Mesendoderm (in vitro differentiated cells): ENCODE measurements around the gene ARHGAP5.

ENCODE experiments used
- DNase-seq: peaks from one replicate; pipeline ENCODE4 v3.0.0; 2013
- H2AK5ac ChIP-seq: 2 replicates; pipeline ENCODE4 v1.6.1; 2013; ENCODE audit warnings: low read length, inconsistent platforms
- H2BK120ac ChIP-seq: 2 replicates; pipeline ENCODE4 v1.6.1; 2013; ENCODE audit warnings: low read depth, mild to moderate bottlenecking, low read length, moderate library complexity, mixed read lengths
- H2BK15ac ChIP-seq: replicated peaks from 2 replicates; pipeline ENCODE4 v1.6.1; 2013; ENCODE audit warnings: low read depth, mild to moderate bottlenecking, moderate library complexity
- H2BK5ac ChIP-seq: 2 replicates; pipeline ENCODE4 v1.6.1; 2013; ENCODE audit warnings: low read length, inconsistent platforms
- H3K18ac ChIP-seq: 2 replicates; pipeline ENCODE4 v1.6.1; 2013; ENCODE audit warnings: mild to moderate bottlenecking, low read length, mixed read lengths
- H3K23ac ChIP-seq: one replicate; pipeline ENCODE4 v1.6.1; 2013; ENCODE audit warnings: low read length
- H3K27ac ChIP-seq: 2 replicates; pipeline ENCODE4 v1.5.1; 2013; ENCODE audit warnings: low read depth, mild to moderate bottlenecking, inconsistent platforms, low read length, moderate library complexity
- H3K27me3 ChIP-seq: 2 replicates; pipeline ENCODE4 v1.6.1; 2013; ENCODE audit warnings: low read length, control low read depth, mild to moderate bottlenecking, inconsistent platforms; ENCODE audit not compliant: insufficient read depth, poor library complexity
- H3K36me3 ChIP-seq: 2 replicates; pipeline ENCODE4 v1.6.1; 2013; ENCODE audit warnings: low read length, inconsistent platforms; ENCODE audit not compliant: control insufficient read depth, insufficient read depth
- H3K4ac ChIP-seq: one replicate; pipeline ENCODE4 v1.6.1; 2013; ENCODE audit warnings: low read depth, mild to moderate bottlenecking, low read length, moderate library complexity
- H3K4me1 ChIP-seq: 2 replicates; pipeline ENCODE4 v1.6.1; 2013; ENCODE audit warnings: low read depth, low read length, inconsistent platforms; ENCODE audit not compliant: control insufficient read depth
- H3K4me2 ChIP-seq: 2 replicates; pipeline ENCODE4 v1.6.1; 2013; ENCODE audit warnings: low read length
- H3K4me3 ChIP-seq: 2 replicates; pipeline ENCODE4 v1.5.1; 2013; ENCODE audit warnings: mild to moderate bottlenecking, low read length
- H3K56ac ChIP-seq: one replicate; pipeline ENCODE4 v1.6.1; 2013; ENCODE audit warnings: low read length
- H3K79me1 ChIP-seq: 2 replicates; pipeline ENCODE4 v1.6.1; 2013; ENCODE audit warnings: low read length, inconsistent platforms
- H3K79me2 ChIP-seq: 2 replicates; pipeline ENCODE4 v1.6.1; 2013; ENCODE audit warnings: mild to moderate bottlenecking, low read length; ENCODE audit not compliant: control insufficient read depth, insufficient read depth
- H3K9ac ChIP-seq: 2 replicates; pipeline ENCODE4 v1.6.1; 2013; ENCODE audit warnings: low read length, inconsistent platforms
- H4K5ac ChIP-seq: one replicate; pipeline ENCODE4 v1.6.1; 2013; ENCODE audit warnings: low read length
- H4K8ac ChIP-seq: one replicate; pipeline ENCODE4 v1.6.1; 2013; ENCODE audit warnings: low read depth, mild to moderate bottlenecking, control low read depth, low read length, moderate library complexity
- WGBS: extraction: QIAGEN DNeasy Blood & Tissue Kit; methylation state at CpG from one replicate; pipeline ENCODE4 v1.1.7; 2013; ENCODE audit warnings: low lambda C conversion rate, missing lambda C conversion rate; ENCODE audit not compliant: insufficient coverage; ENCODE audit errors: extremely low coverage; 5-methylcytosine and 5-hydroxymethylcytosine counted together

Gene ARHGAP5

DNA sequence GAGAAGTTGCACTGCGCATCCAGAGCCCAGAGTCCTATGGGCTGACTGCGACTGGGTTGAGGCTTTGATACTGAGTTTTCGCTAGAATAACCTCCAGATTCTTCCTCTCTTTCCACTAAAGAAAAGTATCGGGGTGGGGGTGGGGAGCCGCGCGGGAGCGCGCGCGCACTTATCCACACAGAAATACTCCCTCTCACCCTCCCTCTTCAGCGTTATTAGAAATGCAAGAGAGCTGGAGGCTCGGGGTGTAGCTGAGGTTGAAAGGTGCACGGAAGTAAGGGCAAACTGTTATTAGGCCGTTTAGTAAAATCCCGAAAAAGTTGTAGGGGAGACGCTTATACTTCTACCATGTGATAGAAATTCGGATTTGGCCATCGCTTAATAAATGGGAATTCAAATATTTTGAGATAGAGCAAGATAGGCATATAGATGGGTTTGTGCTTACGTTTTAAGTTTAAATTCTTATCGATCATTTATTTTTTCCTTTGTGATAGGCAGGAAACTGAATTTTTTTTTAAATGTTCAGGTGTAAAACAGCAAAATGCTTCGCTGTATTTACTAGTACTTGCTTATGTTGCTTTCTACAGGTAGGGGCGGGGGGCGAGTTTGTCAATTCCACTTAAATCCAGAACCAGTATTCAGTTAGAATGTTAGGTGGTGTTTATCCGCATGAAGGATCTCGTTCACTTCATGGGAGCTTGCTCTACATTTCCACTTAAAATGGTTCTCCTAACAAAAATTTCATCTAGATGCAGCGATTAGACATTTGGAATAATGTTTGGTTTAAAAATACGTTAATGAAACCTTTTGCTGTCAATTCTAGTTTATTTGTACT is 1.1 kb downstream of the ARHGAP5 start:
- Histone ChIP-seq H2BK120ac (no peak overlapping the region), H3K27me3 (no peaks in the 10 kb centered on the region), H3K4me2 (peak overlapping the region; percentile 72), H2AK5ac (no peak overlapping the region), H3K79me1 (peaks cover 3% of the 10 kb centered on the region), H3K9ac (peak overlapping the region; percentile 76), H4K5ac (no peak overlapping the region), H3K18ac (peak overlapping the region; percentile 98), H3K56ac (peak overlapping the region; percentile 95), H3K4me1 (peaks cover 1% of the 10 kb centered on the region), H3K36me3 (no peaks in the 10 kb centered on the region), H2BK15ac (no peak overlapping the region), H3K4me3 (peak overlapping the region; percentile 68), H3K79me2 (peaks cover 30% of the 10 kb centered on the region), H2BK5ac (no peak overlapping the region), H4K8ac (no peak overlapping the region), H3K23ac (peak overlapping the region; percentile 3), H3K4ac (peak overlapping the region; percentile 96), H3K27ac (peak overlapping the region; percentile 99)
- no peak for DNase-seq
- no CpG with 5 or more reads among the region's 28 CpGs for WGBS

DNA sequence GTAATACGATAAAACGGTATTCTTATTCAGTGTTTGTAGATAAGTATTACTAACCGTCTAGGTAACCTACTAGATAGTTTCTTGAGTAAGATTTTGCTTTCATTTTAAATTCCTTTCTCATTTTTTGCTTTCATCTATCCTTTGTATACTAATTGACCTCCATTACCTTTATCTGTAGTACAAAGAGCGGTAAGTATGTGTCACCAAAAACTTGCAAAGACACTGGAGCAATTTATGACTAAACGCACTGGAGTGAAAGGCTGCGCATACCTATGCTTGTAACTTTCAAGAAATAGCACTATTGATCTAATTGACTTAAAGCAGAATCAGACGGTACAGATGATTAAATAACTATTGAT is 1.7 kb downstream of the ARHGAP5 start:
- Histone ChIP-seq H3K4me3 (no peak overlapping the region), H3K56ac (no peak overlapping the region), H4K8ac (no peak overlapping the region), H3K36me3 (no peaks in the 10 kb centered on the region), H3K27me3 (no peaks in the 10 kb centered on the region), H3K27ac (no peak overlapping the region), H3K79me2 (peaks cover 33% of the 10 kb centered on the region), H3K18ac (no peak overlapping the region), H2BK5ac (no peak overlapping the region), H2BK120ac (no peak overlapping the region), H3K79me1 (peaks cover 3% of the 10 kb centered on the region), H3K4ac (no peak overlapping the region), H4K5ac (no peak overlapping the region), H3K23ac (no peak overlapping the region), H3K4me2 (no peak overlapping the region), H2BK15ac (no peak overlapping the region), H3K9ac (no peak overlapping the region), H3K4me1 (peaks cover 1% of the 10 kb centered on the region), H2AK5ac (no peak overlapping the region)
- DNase-seq, result peak; percentile 50
- WGBS, result no CpG with 5 or more reads among the region's 7 CpGs

DNA sequence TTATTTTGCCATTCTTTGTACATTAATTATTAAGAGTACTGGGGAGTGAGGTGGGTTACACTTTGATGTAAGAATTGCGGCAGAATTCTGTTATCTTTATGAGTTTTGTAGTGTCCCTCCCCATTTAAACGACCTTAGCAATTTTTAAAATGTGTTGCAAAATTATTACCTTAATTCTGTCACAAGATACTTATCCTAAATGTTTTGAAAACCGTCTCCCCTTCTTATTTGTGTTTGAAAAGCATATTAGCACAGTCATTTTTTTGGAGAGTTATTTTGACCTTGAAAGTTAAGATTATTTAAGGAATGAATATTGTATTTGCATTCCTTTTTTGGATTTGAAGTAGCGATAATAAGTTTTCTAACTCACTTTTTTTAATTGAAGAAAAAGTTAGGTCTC is 2.2 kb downstream of the ARHGAP5 start:
- no peak overlapping the region for H3K56ac ChIP-seq
- H4K8ac ChIP-seq, result no peak overlapping the region
- H3K4ac ChIP-seq, result no peak overlapping the region
- peaks cover 1% of the 10 kb centered on the region for H3K4me1 ChIP-seq
- no peak overlapping the region for H3K4me2 ChIP-seq
- H3K36me3 ChIP-seq, result no peaks in the 10 kb centered on the region
- no CpG with 5 or more reads among the region's 4 CpGs for WGBS
- no peak overlapping the region for H3K23ac ChIP-seq
- H2BK120ac ChIP-seq, result no peak overlapping the region
- DNase-seq, result no peak
- H4K5ac ChIP-seq, result no peak overlapping the region
- H2BK5ac ChIP-seq, result no peak overlapping the region
- H2AK5ac ChIP-seq, result no peak overlapping the region
- peaks cover 3% of the 10 kb centered on the region for H3K79me1 ChIP-seq
- no peaks in the 10 kb centered on the region for H3K27me3 ChIP-seq
- no peak overlapping the region for H3K9ac ChIP-seq
- peaks cover 34% of the 10 kb centered on the region for H3K79me2 ChIP-seq
- H3K27ac ChIP-seq, result no peak overlapping the region
- H3K18ac ChIP-seq, result no peak overlapping the region
- H2BK15ac ChIP-seq, result no peak overlapping the region
- H3K4me3 ChIP-seq, result no peak overlapping the region

DNA sequence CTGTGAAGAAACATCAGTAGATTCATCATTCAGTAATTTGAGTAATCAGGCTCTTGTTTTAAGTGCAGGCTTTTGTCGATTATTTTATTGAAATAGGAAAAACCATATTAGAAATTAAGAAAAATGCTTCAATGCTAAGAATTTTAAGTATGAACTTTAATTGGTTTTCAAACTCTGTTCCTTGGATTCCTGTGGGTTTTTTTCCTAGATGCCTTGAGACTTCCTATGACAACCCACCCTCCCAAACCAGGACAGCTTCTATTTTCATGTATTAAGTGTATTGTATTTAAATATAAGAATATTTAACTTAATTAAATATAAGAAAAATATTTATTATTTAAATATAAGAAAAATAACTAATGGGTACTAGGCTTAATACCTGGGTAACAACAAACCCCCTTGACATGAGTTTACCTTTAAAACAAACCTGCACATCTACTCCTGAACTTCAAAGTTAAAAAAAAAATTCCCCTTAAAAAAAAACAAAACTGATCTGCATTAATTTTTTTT is 3.0 kb downstream of the ARHGAP5 start:
- H3K4me1 ChIP-seq, result peaks cover under 1% of the 10 kb centered on the region
- no peak overlapping the region for H2BK120ac ChIP-seq
- no peak overlapping the region for H2BK15ac ChIP-seq
- H3K79me2 ChIP-seq, result peaks cover 39% of the 10 kb centered on the region
- no peak overlapping the region for H3K23ac ChIP-seq
- no peaks in the 10 kb centered on the region for H3K36me3 ChIP-seq
- no peak overlapping the region for H2AK5ac ChIP-seq
- no peak overlapping the region for H3K4me2 ChIP-seq
- no peak overlapping the region for H3K9ac ChIP-seq
- H3K79me1 ChIP-seq, result peaks cover 3% of the 10 kb centered on the region
- H3K27ac ChIP-seq, result no peak overlapping the region
- H3K4ac ChIP-seq, result no peak overlapping the region
- no peak overlapping the region for H3K18ac ChIP-seq
- no peak overlapping the region for H4K5ac ChIP-seq
- no peak overlapping the region for H3K4me3 ChIP-seq
- H4K8ac ChIP-seq, result no peak overlapping the region
- no peak for DNase-seq
- H3K27me3 ChIP-seq, result no peaks in the 10 kb centered on the region
- H3K56ac ChIP-seq, result no peak overlapping the region
- WGBS, result no CpG with 5 or more reads among the region's 1 CpG
- H2BK5ac ChIP-seq, result no peak overlapping the region

DNA sequence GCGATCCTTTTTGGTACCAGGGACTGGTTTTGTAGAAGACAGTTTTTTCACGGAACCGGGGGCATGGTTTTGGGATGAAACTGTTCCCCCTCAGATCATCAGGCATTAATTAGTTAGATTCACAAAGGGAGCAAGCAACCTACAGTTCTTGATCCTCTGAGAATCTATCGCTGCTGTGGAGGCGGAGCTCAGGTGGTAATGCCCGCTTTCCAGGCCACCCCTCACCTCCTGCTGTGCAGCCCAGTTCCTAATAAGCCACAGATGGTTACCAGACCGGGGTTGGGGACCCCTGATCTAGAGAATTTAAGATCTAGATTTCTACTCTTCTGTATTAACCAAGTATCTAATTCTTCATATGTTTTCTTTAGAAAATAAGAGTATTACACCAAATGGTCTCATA is 4.8 kb downstream of the ARHGAP5 start:
- H2BK15ac ChIP-seq, result no peak overlapping the region
- H3K18ac ChIP-seq, result no peak overlapping the region
- no CpG with 5 or more reads among the region's 7 CpGs for WGBS
- no peaks in the 10 kb centered on the region for H3K36me3 ChIP-seq
- H4K5ac ChIP-seq, result no peak overlapping the region
- peaks cover 3% of the 10 kb centered on the region for H3K79me1 ChIP-seq
- no peak overlapping the region for H3K4me3 ChIP-seq
- H4K8ac ChIP-seq, result no peak overlapping the region
- peaks cover 46% of the 10 kb centered on the region for H3K79me2 ChIP-seq
- no peak overlapping the region for H3K4ac ChIP-seq
- DNase-seq, result peak; percentile 29
- no peaks in the 10 kb centered on the region for H3K27me3 ChIP-seq
- H3K23ac ChIP-seq, result no peak overlapping the region
- H3K4me1 ChIP-seq, result no peaks in the 10 kb centered on the region
- no peak overlapping the region for H3K56ac ChIP-seq
- H2AK5ac ChIP-seq, result no peak overlapping the region
- no peak overlapping the region for H3K9ac ChIP-seq
- no peak overlapping the region for H3K27ac ChIP-seq
- H2BK120ac ChIP-seq, result no peak overlapping the region
- no peak overlapping the region for H3K4me2 ChIP-seq
- H2BK5ac ChIP-seq, result no peak overlapping the region

DNA sequence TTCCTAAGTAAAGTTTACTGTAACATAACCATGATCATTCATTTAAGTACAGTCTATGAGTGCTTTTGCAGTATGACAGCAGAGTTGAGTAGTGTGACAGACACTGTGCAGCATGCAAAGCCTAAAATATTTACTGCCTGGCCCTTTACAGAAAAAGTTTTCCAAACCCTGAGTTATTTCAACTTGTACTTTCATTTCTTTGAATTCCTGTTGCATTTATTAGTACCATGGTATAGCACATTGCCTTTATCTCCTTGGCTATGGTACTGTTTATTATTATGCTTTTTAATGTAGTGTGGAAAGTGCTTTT is 6.2 kb downstream of the ARHGAP5 start:
- no peak overlapping the region for H3K56ac ChIP-seq
- no peaks in the 10 kb centered on the region for H3K79me1 ChIP-seq
- no peak overlapping the region for H3K23ac ChIP-seq
- DNase-seq, result no peak
- no peak overlapping the region for H2BK120ac ChIP-seq
- no peak overlapping the region for H3K27ac ChIP-seq
- H3K18ac ChIP-seq, result no peak overlapping the region
- no peak overlapping the region for H3K4me2 ChIP-seq
- H2BK5ac ChIP-seq, result no peak overlapping the region
- H4K8ac ChIP-seq, result no peak overlapping the region
- no peak overlapping the region for H3K4ac ChIP-seq
- no peak overlapping the region for H3K4me3 ChIP-seq
- no peak overlapping the region for H3K9ac ChIP-seq
- no peak overlapping the region for H2BK15ac ChIP-seq
- no peaks in the 10 kb centered on the region for H3K36me3 ChIP-seq
- no peaks in the 10 kb centered on the region for H3K27me3 ChIP-seq
- H3K4me1 ChIP-seq, result no peaks in the 10 kb centered on the region
- H3K79me2 ChIP-seq, result peaks cover 40% of the 10 kb centered on the region
- no peak overlapping the region for H4K5ac ChIP-seq
- no peak overlapping the region for H2AK5ac ChIP-seq
